Endothelial cell of umbilical vein (primary cell): ENCODE measurements around the gene MACROH2A2.

Experiments used
- EZH2 ChIP-seq: IDR thresholded peaks from 2 replicates; pipeline ENCODE4 v1.6.1; 2012; ENCODE audit warnings: borderline replicate concordance, low read depth, mild to moderate bottlenecking, moderate library complexity, low read length, inconsistent platforms; ENCODE audit not compliant: severe bottlenecking
- FOS ChIP-seq: IDR thresholded peaks from 2 replicates; pipeline ENCODE4 v1.6.1; 2011; ENCODE audit warnings: mild to moderate bottlenecking, low read length, moderate library complexity, borderline replicate concordance; ENCODE audit not compliant: insufficient read depth
- POLR2A ChIP-seq: IDR thresholded peaks from 2 replicates; pipeline ENCODE4 v1.6.1; 2012; ENCODE audit warnings: low read depth, mild to moderate bottlenecking, control low read depth, low read length
- POLR2AphosphoS5 ChIP-seq: IDR thresholded peaks from 2 replicates; pipeline ENCODE4 v1.6.1; 2012; ENCODE audit warnings: low read depth, mild to moderate bottlenecking, control low read depth, low read length, moderate library complexity; ENCODE audit not compliant: insufficient read depth
- TF ChIP-seq, protein P1 (sequence below), 2 donors: IDR thresholded peaks; 1 replicate in 1 of 2; 2 replicates in 1 of 2; pipeline ENCODE4 v1.5.1; 2011; ENCODE audit warnings: low read length in 2 of 2, mild to moderate bottlenecking in 2 of 2, moderate library complexity in 2 of 2, control low read depth in 1 of 2, inconsistent platforms in 1 of 2, low read depth in 1 of 2; ENCODE audit not compliant: insufficient read depth in 1 of 2; ENCODE audit errors: extremely low read depth in 1 of 2

DNA sequence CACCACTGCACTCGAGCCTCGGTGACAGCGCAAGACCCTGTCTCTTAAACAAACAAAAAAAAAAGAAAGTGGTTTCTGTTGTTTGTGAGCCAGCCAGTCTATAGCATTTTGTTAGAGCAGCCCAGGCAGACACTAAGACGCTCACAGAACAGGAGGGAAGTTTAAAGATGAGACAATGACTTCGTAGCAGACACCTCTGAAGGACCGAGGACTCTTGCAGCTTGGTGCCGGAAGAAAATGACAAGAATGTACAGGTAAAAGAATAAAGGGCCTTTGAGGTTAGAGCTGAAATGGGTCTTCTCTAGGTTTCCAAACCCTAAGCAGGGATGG is 39.7 kb downstream of the MACROH2A2 start:
- TF ChIP-seq FOS, result no peak
- TF ChIP-seq, protein P1, sequence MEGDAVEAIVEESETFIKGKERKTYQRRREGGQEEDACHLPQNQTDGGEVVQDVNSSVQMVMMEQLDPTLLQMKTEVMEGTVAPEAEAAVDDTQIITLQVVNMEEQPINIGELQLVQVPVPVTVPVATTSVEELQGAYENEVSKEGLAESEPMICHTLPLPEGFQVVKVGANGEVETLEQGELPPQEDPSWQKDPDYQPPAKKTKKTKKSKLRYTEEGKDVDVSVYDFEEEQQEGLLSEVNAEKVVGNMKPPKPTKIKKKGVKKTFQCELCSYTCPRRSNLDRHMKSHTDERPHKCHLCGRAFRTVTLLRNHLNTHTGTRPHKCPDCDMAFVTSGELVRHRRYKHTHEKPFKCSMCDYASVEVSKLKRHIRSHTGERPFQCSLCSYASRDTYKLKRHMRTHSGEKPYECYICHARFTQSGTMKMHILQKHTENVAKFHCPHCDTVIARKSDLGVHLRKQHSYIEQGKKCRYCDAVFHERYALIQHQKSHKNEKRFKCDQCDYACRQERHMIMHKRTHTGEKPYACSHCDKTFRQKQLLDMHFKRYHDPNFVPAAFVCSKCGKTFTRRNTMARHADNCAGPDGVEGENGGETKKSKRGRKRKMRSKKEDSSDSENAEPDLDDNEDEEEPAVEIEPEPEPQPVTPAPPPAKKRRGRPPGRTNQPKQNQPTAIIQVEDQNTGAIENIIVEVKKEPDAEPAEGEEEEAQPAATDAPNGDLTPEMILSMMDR (IDR thresholded peaks at IDR 0.05; ENCODE audit: extremely low read depth in 1 of 2, insufficient read depth in 1 of 2, low read depth in 1 of 2, low read length in 2 of 2), result no peak
- no peak for TF ChIP-seq POLR2AphosphoS5
- no peak for TF ChIP-seq EZH2
- TF ChIP-seq POLR2A, result no peak
